ENCODE data around the gene GPD1L. TPM values are rescaled to one million over a fixed set of nuclear protein-coding genes. Genes with fewer than 3 reads are reported as not detected.

GPD1L gene
- total RNA-seq, 1 donor from 2014 or later, result 11.5 TPM

DNA sequence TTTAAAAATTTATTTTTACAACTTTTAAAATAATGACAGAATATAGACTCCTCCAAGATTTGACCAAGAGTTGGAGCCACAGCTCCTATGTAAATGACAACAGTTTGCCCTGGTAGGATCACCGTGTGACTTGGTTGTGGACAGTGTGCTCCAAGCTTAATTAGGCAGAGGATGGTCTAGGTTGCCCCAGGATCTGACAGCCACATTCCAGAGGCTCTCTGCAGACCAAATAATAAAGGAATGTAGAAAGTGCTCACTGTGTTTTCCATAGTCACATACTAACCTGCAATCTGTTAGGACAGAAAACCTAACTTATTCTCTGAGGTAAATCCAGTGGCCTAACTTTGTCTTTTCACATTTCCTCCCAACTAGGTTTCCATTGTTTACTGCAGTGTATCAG lies 59.0 kb downstream of the GPD1L start:
- Histone ChIP-seq H3K36me3 (ENCODE audit: control insufficient read depth, insufficient read depth, low read length) (no peaks in the 10 kb centered on the region), H3K27me3 (ENCODE audit: control insufficient read depth, insufficient read depth, low read length) (no peaks in the 10 kb centered on the region), H3K4me3 (ENCODE audit: low read depth, low read length) (no peak overlapping the region)
- DNase-seq (ENCODE audit: low read depth), result no peak
- no peak for TF ChIP-seq CTCF (IDR thresholded peaks at IDR 0.05; ENCODE audit: insufficient read depth, low read length, poor library complexity, severe bottlenecking)

DNA sequence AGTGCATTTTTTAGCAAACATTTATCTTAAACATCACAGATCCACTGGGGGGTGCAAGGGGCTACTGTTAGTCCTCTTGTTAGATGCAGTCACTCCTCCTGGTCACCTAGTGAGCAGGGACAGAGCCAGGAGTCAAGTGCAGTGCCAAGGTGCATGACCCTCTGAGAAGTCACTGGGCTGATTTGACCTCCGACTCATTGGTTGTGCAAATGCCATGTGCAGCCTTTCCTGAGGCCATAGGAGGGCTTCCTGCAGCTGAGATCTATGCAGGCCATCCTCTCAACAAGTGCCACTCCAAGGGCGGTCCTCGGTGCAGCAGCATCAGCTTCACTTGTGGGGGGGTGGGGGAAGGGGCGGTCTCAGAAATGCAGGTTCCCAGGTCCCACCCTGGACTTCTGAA lies 60.2 kb downstream of the GPD1L start:
- TF ChIP-seq CTCF (IDR thresholded peaks at IDR 0.05; ENCODE audit: insufficient read depth, low read length, poor library complexity, severe bottlenecking), result no peak
- no peak for DNase-seq (ENCODE audit: low read depth)
- no peak overlapping the region for H3K4me3 ChIP-seq (ENCODE audit: low read depth, low read length)

DNA sequence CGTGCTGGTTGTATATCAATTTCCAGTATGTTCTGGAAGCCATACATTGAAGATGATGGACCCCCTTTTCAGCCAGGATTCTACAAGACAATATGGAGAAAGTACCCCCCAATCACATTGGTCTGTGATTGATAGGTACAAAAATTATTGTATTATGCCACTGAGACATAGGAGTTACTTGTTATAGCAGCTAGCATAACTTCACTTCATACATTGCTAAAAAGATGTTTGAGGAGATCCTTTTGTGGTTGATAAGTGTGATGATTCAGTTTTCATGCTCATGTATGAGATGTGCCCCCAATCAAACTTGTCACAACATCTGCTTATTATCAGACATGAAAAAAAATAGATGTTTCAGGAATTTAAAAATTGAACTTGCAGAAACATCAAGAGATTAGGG lies 66.0 kb downstream of the GPD1L start:
- no peak for TF ChIP-seq CTCF (IDR thresholded peaks at IDR 0.05; ENCODE audit: insufficient read depth, low read length, poor library complexity, severe bottlenecking)
- DNase-seq (ENCODE audit: low read depth), result no peak
- Histone ChIP-seq H3K36me3 (ENCODE audit: control insufficient read depth, insufficient read depth, low read length) (no peaks in the 10 kb centered on the region), H3K27me3 (ENCODE audit: control insufficient read depth, insufficient read depth, low read length) (no peaks in the 10 kb centered on the region), H3K4me3 (ENCODE audit: low read depth, low read length) (no peak overlapping the region)

More for the DNA sequence above, 60.2 kb downstream of the GPD1L start:
- Histone ChIP-seq H3K36me3 (ENCODE audit: control insufficient read depth, insufficient read depth, low read length) (no peaks in the 10 kb centered on the region), H3K27me3 (ENCODE audit: control insufficient read depth, insufficient read depth, low read length) (no peaks in the 10 kb centered on the region)

DNA sequence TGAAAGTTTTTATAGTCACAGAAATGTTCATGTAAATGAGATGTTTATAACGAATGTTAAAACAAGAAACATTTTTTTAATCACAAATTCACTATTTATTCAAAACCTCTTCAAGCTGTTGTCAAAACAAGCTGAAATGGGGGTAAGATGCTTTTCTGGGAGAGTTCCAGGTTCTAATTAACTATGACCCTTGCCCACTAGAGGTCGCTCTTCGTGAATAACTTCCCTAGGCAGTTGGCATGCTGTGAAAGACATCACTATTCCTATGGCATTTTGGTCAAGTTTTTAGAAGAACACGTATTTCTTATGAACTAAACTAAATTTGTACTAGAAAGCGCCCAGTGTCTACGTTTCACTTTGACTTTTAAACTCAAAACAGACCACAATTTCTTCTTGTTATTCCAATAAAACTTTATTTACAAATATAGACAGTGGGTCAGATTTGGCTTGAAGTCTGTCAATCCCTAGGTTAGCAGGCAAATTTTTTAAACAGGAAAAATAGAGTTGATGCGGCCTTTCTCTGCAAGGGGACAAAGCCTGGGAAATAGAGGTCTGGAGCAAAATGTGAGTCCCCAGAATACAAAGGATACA lies 69.3 kb downstream of the GPD1L start:
- peak; percentile 9 for DNase-seq (ENCODE audit: low read depth)
- Histone ChIP-seq H3K4me3 (ENCODE audit: low read depth, low read length) (no peak overlapping the region), H3K27me3 (ENCODE audit: control insufficient read depth, insufficient read depth, low read length) (no peaks in the 10 kb centered on the region), H3K36me3 (ENCODE audit: control insufficient read depth, insufficient read depth, low read length) (no peaks in the 10 kb centered on the region)
- TF ChIP-seq CTCF (IDR thresholded peaks at IDR 0.05; ENCODE audit: insufficient read depth, low read length, poor library complexity, severe bottlenecking), result peak; percentile 63

GRCh38 chr3:32176989-32177701 lies 70.7 kb downstream of the GPD1L start:
- DNase-seq (ENCODE audit: low read depth), result peak; percentile 19
- Histone ChIP-seq H3K36me3 (ENCODE audit: control insufficient read depth, insufficient read depth, low read length) (no peaks in the 10 kb centered on the region), H3K27me3 (ENCODE audit: control insufficient read depth, insufficient read depth, low read length) (no peaks in the 10 kb centered on the region), H3K4me3 (ENCODE audit: low read depth, low read length) (no peak overlapping the region)
- peak; percentile 72 for TF ChIP-seq CTCF (IDR thresholded peaks at IDR 0.05; ENCODE audit: insufficient read depth, low read length, poor library complexity, severe bottlenecking)

Measured in kidney epithelial cell (primary cell).